ENCODE measurements around the gene MEF2C. TPM values are rescaled to one million over a fixed set of nuclear protein-coding genes. Genes with fewer than 3 reads are reported as not detected.
"Not testable (repeated sequence)": the region's sequence is repeated elsewhere in the genome, so short reads cannot be mapped to it uniquely, and the experiment has no call there.

MEF2C gene
- total RNA-seq, 2 donors from 2014 or later = 7.0 to 23.7 TPM

DNA sequence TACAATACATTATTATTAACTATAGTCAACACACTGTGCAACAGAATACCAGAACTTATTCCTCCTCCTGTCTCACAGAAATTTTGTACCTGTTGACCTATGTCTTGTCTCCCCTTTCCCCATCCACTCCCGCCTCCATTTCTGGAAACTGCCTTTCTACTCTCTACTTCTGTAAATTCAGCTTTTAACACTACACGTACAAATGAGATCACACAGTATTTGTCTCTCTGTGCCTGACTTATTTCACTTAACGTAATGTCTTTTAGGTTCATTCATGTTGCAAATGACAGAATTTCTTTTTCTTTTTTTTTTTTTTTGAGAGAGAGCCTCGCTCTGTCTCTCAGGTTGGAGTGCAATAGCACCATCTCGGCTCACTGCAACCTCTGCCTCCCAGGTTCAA lies 19.5 kb downstream of the MEF2C start:
- ATAC-seq = no peak
- TF ChIP-seq, protein P1, sequence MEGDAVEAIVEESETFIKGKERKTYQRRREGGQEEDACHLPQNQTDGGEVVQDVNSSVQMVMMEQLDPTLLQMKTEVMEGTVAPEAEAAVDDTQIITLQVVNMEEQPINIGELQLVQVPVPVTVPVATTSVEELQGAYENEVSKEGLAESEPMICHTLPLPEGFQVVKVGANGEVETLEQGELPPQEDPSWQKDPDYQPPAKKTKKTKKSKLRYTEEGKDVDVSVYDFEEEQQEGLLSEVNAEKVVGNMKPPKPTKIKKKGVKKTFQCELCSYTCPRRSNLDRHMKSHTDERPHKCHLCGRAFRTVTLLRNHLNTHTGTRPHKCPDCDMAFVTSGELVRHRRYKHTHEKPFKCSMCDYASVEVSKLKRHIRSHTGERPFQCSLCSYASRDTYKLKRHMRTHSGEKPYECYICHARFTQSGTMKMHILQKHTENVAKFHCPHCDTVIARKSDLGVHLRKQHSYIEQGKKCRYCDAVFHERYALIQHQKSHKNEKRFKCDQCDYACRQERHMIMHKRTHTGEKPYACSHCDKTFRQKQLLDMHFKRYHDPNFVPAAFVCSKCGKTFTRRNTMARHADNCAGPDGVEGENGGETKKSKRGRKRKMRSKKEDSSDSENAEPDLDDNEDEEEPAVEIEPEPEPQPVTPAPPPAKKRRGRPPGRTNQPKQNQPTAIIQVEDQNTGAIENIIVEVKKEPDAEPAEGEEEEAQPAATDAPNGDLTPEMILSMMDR (IDR thresholded peaks at IDR 0.05) = no peak
- TF ChIP-seq POLR2A (IDR thresholded peaks at IDR 0.05) = no peak
- DNase-seq = no peak
- H3K9me3 ChIP-seq = no peaks in the 10 kb centered on the region
- H3K27ac ChIP-seq = no peak overlapping the region
- 91 to 95% methylated on average over 5 of the region's 5 CpGs for WGBS, 2 donors
- H3K4me1 ChIP-seq = no peaks in the 10 kb centered on the region
- H3K27me3 ChIP-seq = no peaks in the 10 kb centered on the region
- no peaks in the 10 kb centered on the region for H3K36me3 ChIP-seq (replicated peaks in 1 of 2; ENCODE audit: insufficient read depth in 1 of 2, low read depth in 2 of 2)
- intact Hi-C loops (cut with DNase I) = no loop called here
- no peak overlapping the region for H3K4me3 ChIP-seq

DNA sequence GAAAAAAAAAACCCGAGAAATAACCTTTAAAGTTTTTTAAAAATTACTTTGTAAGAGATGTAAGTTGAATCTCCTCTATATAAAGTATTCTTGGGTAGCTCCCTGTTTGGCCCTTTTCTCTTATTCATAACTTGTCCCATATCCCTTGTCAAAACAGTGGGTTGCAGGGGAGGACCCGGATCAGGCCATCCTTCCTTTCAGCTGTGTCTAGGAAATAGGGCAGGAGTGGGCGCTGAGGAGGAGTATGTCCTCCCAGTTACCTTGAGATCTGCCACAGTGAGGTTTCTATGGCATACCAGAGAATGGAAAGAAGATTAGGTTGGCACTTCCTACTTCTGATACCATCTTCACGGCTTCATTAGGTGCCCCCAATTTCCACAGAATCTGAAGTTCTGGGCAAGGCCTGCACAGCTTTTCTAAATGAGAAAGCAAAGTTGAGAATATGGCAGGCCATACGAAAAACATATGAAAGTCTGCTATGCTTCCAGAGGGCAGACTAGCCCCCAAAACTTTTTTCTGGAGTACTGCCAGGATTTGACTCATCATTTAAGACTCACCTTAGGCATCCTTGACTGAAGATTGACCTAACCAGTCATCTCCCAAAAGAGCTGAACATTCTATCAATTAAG lies 20.3 kb downstream of the MEF2C start:
- 88 to 92% methylated on average over 5 of the region's 5 CpGs for WGBS, 2 donors
- TF ChIP-seq POLR2A (IDR thresholded peaks at IDR 0.05) = no peak
- TF ChIP-seq, protein P1 (IDR thresholded peaks at IDR 0.05) = no peak
- no peaks in the 10 kb centered on the region for H3K9me3 ChIP-seq
- DNase-seq (no peak), ATAC-seq (no peak)
- intact Hi-C loops (cut with DNase I) = no loop called here
- H3K36me3 ChIP-seq (replicated peaks in 1 of 2; ENCODE audit: insufficient read depth in 1 of 2, low read depth in 2 of 2) = no peaks in the 10 kb centered on the region
- H3K4me3 ChIP-seq = no peak overlapping the region
- H3K27ac ChIP-seq = no peak overlapping the region
- no peaks in the 10 kb centered on the region for H3K27me3 ChIP-seq
- no peaks in the 10 kb centered on the region for H3K4me1 ChIP-seq

DNA sequence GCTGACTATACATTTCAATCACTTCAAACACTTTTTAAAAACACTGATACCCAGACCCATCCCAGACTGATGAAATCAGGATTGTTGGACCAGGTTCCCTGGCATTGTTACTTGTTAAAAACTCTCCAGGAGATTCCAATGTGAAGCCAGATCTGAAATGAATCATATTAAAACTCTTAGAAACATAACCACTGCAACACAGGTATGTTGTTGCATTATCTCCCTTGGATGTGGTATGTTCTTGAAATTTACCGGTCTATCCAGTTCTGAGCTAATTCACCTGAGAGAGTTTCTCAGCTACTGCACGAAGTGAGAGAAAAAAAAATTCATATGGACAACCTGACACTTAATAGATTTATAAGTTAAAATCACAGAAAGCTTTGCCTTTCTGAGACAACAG lies 21.8 kb downstream of the MEF2C start:
- DNase-seq (no peak), ATAC-seq (no peak)
- H3K4me3 ChIP-seq = no peak overlapping the region
- no peaks in the 10 kb centered on the region for H3K36me3 ChIP-seq (replicated peaks in 1 of 2; ENCODE audit: insufficient read depth in 1 of 2, low read depth in 2 of 2)
- TF ChIP-seq, protein P1 (IDR thresholded peaks at IDR 0.05) = no peak
- TF ChIP-seq POLR2A (IDR thresholded peaks at IDR 0.05) = no peak
- no peaks in the 10 kb centered on the region for H3K9me3 ChIP-seq
- H3K27ac ChIP-seq = no peak overlapping the region
- no peaks in the 10 kb centered on the region for H3K27me3 ChIP-seq
- H3K4me1 ChIP-seq = no peaks in the 10 kb centered on the region
- 36 to 45% methylated on average over 2 of the region's 2 CpGs for WGBS, 2 donors
- intact Hi-C loops (cut with DNase I) = no loop called here

DNA sequence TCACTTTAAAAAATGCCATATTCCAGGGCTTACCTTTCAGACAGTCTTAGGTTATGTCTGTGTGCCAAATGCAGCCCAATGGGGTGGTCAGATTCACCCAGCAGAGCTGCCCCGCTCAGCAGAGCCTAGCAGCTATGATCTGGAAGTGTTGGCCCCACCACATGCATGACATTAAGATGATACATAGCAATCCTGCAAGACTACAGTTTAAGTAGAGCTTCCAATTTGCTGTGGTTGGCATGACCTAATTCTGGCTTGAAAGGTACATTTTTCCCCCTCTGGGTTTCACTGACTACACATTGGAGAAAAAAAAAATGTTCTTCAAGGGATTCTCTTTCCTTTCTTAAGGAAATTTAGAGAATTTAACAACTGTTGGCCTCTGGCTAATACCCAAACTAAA lies 22.5 kb downstream of the MEF2C start:
- 78 to 95% methylated on average over 1 of the region's 1 CpG for WGBS, 2 donors
- TF ChIP-seq, protein P1 (IDR thresholded peaks at IDR 0.05) = no peak
- no peak for TF ChIP-seq POLR2A (IDR thresholded peaks at IDR 0.05)
- no peaks in the 10 kb centered on the region for H3K36me3 ChIP-seq (replicated peaks in 1 of 2; ENCODE audit: insufficient read depth in 1 of 2, low read depth in 2 of 2)
- no peak overlapping the region for H3K4me3 ChIP-seq
- no peaks in the 10 kb centered on the region for H3K9me3 ChIP-seq
- no peak overlapping the region for H3K27ac ChIP-seq
- DNase-seq (no peak), ATAC-seq (no peak)
- no peaks in the 10 kb centered on the region for H3K27me3 ChIP-seq
- no peaks in the 10 kb centered on the region for H3K4me1 ChIP-seq
- intact Hi-C loops (cut with DNase I) = no loop called here

DNA sequence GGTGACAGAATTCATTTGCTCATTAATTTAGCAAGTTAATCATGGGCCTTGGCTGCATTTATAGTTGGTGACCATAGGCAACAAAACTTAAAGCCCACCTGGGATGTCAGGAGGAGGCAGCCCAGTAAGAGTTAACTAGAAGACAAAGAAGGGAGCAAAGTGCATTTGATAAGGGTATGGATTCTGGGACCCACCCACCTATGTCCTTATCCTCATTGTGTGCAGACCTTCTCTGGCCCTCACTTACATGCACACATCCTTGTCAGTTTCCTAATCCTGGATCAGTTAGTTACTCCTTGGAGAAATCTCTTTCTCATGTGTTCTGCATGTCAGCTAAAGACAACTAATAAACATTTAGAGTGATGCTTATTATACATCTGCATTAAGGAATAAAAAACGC lies 24.6 kb downstream of the MEF2C start:
- TF ChIP-seq, protein P1 (IDR thresholded peaks at IDR 0.05) = no peak
- TF ChIP-seq POLR2A (IDR thresholded peaks at IDR 0.05) = no peak
- ATAC-seq (no peak), DNase-seq (no peak)
- no peak overlapping the region for H3K27ac ChIP-seq
- intact Hi-C loops (cut with DNase I) = no loop called here
- H3K9me3 ChIP-seq = no peaks in the 10 kb centered on the region
- no peaks in the 10 kb centered on the region for H3K4me1 ChIP-seq
- no peaks in the 10 kb centered on the region for H3K36me3 ChIP-seq (replicated peaks in 1 of 2; ENCODE audit: insufficient read depth in 1 of 2, low read depth in 2 of 2)
- no peaks in the 10 kb centered on the region for H3K27me3 ChIP-seq
- no peak overlapping the region for H3K4me3 ChIP-seq
- WGBS, 2 donors = 76 to 88% methylated on average over 1 of the region's 1 CpG

DNA sequence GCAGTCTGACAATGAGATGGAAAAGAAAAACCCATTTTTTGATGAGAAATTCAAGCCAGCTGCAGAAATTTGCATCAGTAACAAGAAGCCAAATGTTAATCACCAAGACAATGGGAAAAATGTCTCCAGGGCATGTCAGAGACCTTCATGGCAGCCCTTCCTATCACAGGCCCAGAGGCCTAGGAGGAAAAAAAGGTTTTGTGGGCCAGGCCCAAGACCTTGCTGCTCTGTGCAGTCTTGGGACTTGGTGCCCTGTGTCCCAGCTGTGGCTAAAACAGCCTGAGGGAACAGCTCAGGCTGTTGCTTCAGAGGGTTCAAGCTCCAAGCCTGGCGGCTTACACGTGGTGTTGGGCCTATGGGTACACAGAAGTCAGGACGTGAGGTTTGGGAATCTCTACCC lies 26.6 kb downstream of the MEF2C start:
- H3K4me3 ChIP-seq; ATAC-seq; intact Hi-C loops (cut with DNase I); H3K9me3 ChIP-seq; H3K27ac ChIP-seq; H3K4me1 ChIP-seq; DNase-seq; H3K36me3 ChIP-seq (replicated peaks in 1 of 2; ENCODE audit: insufficient read depth in 1 of 2, low read depth in 2 of 2); H3K27me3 ChIP-seq: not testable (repeated sequence)
- WGBS, 2 donors = 67 to 75% methylated on average over 2 to 3 of the region's 3 CpGs
